HG03159 (cell line): Measurements from ENCODE around the gene RASA3.
"Not testable (repeated sequence)": the region's sequence is repeated elsewhere in the genome, so short reads cannot be mapped to it uniquely, and the experiment has no call there.

ENCODE experiments used
- ATAC-seq: cut with Tn5 transposase; IDR thresholded peaks from one replicate; pipeline ENCODE4 v1.9.1; 2021; ENCODE audit warnings: mild to moderate bottlenecking, moderate library complexity; ENCODE audit not compliant: unreplicated experiment

The RASA3 gene

DNA sequence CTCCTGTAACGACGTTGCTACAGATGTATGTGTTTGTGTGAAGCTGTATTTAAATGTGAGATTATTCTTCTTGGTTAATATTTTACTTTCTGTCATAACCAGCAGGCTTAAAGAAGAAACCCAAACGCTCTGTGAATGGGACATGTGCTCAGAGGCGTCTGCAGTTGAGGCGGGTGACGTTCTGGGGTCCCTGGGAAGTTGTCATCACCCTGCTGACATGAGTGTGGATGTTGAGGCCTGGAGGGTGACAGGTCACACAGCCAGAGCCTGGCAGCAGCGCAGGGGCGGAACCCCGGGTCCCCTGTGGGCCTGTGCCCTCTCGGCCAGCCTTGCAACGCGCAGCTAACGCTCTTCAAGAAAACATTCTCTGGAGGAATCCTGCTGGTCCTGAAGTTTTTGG is 16.6 kb downstream of the RASA3 start:
- ATAC-seq: no peak

DNA sequence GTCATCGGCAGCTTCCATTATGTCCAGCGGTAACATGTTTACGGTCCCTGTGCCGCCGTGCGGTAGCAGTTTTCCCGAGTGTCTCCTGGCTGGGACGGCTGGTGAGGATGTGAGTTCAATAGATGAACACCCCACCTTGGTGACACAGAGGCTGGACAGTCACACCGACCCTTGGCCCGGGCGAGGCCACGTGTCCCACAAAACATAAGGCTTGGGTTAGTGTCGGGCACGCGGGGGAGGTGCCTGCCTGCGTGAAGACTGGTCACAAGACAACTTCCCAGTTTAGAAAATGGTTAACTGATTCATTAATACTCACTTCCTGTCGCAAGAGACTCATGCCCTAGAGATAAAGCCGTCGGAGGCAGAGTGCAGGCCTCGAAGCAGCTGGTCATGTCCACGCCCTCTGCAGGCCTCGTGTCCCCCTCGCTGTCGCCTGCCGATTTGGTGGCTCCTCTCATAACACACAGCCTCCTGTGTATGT is 17.2 kb downstream of the RASA3 start:
- no peak for ATAC-seq

DNA sequence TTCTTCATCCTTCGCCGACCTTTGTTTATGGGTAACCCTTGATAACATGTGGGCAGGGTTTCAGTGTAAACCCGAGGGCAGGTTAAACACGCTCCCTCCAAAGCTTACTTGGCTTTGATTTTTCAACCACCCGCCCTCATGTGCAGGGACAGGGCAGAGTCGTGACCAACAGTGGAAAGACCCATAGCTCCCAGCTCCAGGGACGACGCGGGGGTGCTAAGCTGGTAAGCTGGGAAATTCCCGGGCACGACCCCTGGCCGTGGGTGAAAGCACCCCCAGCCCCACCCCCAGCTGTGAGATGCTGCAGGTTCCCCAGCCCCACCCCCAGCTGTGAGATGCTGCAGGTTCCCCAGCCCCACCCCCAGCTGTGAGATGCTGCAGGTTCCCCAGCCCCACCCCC is 17.8 kb downstream of the RASA3 start:
- not testable (repeated sequence) for ATAC-seq

DNA sequence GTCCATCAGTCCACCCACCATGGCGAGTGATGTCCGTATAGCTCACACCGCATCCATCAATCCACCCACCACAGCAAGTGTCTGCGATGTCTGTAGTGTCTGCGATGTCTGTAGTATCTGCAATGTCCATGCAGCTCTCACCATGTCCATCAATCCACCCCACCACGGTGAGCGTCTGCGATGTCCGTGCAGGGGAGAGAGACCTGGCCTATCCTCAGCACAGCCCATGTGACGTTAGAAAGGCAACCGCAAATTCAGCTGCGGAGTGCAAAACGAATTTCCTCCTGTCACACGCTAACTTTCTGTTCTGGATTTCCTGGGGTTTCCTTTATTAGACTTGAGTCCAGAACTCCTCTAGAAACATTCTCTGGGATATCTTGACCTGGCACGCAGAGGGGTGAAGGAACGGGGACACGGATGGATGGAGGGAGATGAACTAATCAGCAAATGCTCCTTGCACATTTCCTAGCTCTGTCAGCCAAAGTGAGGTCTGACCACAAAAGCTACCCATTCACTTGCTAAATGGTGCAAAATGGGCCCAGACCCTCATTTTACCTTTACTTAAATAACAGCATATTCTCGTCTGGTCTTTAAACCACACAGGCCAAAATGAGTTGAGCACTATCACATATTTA is 18.3 kb downstream of the RASA3 start:
- ATAC-seq: no peak

DNA sequence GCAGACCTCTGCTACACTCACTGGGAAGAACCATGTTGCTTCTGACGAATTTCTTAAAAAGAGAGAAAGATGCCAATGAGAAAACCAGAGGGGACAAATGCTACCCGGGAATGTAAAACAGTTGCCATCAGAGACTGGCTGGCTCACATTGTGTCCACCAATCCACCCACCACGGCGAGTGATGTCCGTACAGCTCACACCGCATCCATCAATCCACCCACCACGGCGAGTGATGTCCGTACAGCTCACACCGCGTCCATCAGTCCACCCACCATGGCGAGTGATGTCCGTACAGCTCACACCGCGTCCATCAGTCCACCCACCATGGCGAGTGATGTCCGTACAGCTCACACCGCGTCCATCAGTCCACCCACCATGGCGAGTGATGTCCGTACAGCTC is 19.0 kb downstream of the RASA3 start:
- ATAC-seq: not testable (repeated sequence)

DNA sequence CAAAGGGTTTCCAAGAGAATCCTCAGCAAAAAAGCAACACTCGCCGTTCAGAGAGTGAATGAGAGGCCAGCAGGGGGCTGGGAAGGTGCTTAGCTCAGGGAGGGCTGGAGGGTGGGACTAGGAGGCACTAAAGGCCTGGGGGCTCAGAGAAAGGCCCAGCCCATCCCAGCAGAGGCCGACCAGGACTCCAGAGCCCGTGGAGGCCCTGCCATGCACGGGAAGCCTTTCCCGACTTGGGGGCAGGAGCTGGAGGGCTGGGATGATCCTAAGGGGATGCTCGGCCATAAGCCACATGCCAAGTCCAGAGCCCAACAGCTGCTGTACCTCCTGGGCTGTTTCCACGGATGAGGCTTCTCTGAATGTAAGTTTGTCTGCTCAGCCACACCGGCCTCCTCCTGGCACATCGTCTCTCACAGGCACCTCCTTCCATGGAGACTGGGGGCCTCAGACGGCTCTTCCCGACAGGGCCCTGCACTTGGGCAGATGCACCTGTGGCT is 19.5 kb downstream of the RASA3 start:
- ATAC-seq: no peak

DNA sequence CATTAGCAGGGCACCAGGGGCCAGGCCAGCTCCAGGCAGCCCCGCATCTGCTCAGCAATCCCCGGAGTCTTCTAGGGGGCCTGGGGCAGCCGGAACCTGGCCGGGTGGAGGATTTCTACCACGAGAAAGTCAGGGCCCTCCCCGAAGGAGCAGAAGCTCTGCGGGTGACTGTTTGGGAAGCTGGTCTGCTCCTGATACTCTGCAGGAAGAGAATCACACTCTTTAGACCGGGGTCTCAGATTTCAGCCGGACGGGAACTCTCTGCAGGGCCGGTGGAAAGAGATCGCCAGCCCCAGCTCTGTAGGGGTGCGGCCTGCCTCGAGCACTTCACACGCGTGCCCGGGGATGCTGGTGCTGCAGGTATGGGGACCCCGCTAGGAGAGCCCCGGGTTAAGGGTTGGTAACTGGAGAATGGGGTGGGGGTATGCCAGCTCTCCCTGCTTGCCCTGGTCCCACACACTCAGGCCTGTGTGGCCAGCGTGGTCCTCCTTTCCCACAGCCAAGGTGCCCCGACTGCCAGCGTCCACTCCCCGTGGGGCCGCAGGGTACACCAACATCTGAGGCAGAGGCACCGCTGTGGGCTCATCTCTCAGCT is 20.1 kb downstream of the RASA3 start:
- no peak for ATAC-seq

DNA sequence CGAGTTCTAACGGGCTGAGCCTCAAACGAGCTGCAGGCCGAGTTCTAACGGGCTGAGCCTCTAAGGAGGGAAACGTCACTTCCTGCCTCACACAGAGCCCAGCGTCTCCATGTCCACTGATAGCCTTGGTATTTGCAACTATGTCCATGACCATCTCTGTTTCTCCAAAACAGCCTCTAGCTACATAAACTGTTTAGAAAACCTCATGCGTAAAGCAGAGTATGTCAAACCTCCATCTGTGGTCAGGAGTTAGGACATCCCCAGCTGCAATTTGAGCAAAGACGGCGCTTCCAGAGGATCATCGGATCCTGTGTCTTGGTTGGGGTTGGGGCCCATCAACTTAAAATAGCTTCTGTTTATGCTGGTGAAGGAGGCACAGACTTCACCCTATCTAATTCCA is 20.8 kb downstream of the RASA3 start:
- ATAC-seq: no peak

DNA sequence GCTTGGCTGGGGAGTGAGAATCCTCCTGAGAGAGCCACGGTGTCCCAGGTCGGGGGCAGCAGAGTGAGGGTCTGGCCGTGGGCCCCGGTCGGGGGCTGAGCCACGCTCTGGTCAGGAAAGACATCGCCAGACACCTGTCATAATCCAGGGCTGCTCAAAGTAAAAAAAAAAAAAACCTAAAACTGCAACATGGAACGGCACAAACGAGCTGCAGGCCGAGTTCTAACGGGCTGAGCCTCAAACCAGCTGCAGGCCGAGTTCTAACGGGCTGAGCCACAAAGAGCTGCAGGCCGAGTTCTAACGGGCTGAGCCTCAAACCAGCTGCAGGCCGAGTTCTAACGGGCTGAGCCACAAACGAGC is 21.6 kb downstream of the RASA3 start:
- ATAC-seq: not testable (repeated sequence)

DNA sequence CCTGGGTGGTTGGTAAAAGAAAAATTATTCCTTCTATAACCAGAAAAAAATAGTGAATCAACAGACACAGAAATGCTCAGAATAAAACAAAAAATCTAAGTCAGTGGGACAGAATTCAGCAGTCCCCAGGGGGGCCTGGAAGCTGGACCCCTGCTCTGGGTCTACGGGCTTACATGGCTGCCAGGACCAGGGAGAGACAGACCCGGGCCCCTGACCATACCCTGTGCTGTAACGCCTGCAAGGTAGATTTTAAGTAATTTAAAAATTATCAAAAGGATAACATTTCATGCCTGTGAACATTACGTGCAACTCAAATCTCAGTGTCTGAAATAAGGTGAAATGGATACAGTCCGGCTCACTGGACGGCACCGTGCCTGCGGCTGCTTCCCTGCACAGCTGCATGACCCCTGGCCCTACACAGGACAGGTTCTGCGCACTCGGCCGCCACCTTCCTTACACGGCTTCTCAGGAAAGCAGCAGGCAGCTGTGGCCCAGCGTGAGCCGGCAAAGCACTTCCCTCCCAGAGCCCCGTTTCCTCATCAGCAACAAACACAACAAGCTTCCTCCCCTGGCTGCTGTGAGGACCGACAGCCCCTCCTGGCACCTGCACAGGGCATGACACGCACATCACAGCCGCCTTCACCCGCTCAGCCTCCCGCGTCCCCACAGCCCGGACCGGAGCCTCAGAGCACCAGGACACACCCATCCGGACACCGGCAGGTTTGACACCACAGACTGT is 22.2 kb downstream of the RASA3 start:
- ATAC-seq: peak; percentile 64

DNA sequence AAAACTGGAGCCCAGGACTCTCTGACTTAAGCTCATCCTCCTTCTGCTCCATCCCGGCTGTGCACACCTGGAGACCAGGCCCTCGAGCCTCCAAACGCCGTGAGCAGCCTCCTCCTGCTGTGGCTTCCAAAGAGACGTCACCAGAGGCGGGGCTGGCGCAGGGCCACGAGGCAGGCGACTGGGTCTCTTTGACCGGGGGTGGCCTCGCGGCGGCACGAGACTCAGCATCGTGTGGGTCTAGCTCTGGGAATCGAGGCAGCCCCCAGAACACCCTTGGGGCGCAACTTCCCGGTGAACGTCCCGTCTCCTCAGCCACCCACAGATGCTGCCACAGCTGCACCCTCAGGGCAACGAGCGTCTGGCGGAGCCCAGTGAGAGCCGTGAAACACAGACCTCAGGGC is 22.8 kb downstream of the RASA3 start:
- no peak for ATAC-seq

DNA sequence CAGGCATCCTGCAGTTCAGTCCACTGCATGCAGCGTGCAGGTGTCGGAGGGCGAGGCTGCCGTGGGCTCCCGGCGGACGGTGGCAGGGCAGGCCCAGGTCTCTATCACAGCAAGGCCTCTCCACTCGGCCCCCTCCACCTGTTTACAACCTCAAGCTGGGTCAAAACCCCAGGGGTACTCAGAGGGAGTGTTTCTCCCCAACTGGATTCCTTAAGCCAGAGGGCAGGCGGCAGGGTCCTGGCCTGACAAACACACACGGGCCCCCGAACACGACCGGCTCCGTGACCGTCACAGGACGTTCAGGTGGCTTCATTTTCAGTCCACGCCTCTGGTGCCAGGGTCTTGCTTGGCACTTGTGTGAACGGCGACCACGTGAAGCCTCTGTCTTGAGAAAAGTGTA is 23.5 kb downstream of the RASA3 start:
- ATAC-seq: no peak

DNA sequence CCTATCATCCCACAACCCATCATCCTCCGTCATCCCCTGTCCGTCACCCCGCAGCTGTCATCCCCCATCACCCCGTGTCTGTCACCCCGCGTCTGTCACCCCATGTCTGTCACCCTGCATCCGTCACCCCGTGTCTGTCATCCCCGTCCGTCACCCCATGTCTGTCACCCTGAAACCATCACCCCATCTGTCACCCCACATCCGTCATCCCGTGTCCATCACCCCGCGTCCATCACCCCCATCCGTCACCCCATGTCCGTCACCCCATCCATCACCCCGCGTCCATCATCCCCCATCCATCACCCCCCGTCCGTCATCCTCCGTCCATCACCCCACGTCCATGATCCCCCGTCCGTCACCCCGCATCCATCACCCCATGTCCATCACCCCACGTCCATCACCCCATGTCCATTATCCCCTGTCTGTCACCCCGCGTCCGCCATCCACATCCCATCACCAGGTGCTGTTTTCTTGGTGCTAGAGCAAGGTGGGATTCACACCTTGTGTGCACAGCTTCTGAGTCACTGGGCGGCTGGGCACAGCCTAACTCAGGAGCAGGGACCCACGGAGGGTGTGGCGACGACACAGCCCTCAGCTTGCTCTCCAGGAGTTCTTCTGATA is 24.2 kb downstream of the RASA3 start:
- no peak for ATAC-seq

DNA sequence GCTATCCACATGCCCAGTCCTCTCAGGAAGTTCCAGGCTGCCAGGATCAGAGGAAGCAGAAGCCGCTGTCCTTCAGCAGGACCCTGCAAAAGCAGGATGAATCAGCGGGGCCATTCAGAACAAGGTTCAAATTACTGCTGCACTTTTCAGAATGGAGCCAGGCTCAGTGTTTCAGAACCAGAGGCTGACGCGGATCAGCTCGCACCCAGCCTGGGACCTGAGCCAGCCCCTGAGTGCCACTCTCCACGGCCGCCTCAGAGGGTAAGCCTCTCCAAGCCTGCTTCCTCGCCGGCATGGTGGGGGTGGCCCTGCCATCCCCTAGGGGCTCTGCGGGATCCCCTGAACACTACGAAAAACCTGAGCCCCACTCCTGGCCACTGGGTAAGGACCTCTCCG is 24.7 kb downstream of the RASA3 start:
- ATAC-seq: no peak

DNA sequence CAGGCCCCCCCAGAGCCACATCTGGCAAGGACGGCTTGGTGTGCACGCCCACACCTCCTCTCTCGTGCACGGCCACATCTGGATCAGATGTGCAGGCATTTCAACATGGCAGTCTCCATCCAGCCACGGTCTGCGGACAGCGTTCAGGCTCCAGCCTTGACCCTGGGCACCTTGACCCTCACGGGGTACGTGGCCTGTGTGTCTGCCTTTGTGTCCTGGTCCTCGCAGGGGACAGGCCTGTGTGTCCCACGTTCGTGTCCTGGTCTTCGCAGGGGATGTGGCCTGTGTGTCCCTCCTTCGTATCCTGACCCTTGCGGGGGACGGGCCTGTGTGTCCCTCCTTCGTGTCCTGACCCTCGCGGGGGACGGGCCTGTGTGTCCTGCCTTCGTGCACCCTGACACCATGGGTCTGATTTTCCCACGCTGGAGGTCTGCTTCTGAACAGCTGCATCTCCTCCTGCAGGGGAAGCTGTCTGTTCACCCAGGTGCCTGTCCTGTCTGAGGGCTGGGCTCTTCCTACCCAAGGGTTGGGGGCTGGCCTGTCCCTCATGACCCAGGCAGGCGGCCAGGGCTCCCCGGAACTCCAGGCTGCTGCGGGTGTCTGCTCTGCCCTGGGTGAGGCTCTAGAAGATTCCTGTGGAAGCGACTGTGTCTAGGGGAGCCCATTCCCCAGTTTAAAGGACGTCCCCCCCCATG is 25.3 kb downstream of the RASA3 start:
- no peak for ATAC-seq

DNA sequence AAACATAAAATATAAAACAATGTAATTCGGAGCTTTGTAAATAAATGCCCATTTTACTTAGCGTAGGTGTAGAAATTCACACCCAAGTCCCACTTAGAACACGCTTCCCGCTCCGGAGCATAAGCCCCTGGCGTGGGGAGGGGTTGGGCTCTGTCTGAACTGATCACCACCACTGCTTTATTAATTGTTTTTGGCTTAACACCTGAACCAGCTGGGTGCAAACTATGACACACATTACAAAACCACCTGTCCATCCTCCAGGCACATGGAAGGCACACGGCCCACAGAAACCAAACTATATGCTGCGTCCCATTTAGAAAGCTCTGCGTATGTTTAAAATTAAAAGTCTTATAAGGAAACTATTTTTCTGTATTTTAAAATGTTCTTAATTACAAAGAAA is 25.9 kb downstream of the RASA3 start:
- ATAC-seq: no peak

DNA sequence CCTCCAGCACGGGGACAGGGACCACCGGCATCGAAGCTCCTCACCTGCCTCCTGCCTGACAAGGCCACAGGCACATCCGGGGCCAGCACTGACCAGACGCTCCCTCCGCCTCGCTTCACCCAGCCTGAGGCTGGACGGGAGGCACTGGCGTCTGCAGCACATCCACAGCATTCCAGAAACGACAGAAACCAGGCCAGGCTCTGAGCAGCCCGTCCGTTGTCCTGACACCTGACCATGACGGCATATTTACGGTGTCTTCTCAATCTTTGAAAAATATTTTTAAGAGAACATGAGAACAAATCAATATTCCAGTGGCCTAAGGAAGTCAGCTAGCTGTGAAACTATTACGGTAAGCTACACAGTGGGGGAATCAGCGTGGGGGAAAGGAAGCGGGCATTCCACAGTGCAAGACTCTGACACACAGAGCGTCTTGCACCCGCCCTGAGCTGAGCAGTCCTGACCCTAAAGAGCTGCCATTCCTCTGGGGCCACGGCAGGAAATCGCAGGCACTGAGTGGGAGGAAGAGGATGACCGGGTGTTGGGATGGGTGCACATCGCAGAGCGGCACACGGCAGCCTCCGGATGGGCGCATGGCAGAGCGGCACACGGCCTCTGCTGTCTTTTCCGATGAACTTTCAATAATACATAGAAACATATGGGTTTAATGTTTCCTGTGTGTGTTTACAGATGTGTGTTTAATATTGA is 26.8 kb downstream of the RASA3 start:
- no peak for ATAC-seq

DNA sequence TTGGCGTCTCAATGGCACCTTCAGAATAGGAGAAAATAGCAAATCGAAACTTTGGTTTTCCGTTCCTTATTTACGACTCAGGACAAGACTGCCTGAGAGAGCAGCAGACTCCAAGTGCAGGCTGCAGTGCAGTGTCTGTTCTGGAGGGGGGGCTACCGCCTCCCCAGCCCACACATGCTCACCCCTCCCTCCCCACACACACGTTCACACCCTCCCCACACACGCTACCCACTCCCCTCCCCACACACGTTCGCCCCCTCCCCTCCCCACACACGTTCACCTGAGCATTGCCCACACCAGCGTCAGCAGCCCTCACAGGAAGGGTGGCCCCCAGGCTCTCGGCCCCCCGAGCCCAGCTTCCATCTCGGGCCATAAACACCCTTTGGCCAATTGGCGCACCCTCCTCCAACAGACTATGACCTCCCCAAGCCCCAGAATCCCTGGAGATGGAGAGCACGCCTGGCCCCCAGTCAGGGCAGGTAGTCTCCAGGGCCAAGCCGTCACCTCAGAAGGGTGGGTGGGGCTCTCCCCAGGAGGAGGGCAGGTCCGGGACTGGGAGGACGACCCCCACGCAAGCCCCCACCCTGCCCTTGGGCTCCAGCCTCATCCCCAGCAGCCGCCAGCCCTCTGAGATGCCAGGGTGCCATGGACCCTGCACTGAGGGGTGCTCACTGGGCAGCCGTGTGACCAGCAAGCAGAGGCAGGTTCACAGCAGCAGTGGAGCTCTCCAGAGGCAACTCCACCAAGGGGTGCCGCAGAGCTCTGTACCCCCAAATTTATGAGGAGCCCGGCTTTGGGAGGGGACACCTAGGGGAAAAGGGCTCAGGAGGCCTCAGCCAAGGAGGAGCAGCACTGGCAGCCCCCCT is 27.5 kb downstream of the RASA3 start:
- no peak for ATAC-seq

DNA sequence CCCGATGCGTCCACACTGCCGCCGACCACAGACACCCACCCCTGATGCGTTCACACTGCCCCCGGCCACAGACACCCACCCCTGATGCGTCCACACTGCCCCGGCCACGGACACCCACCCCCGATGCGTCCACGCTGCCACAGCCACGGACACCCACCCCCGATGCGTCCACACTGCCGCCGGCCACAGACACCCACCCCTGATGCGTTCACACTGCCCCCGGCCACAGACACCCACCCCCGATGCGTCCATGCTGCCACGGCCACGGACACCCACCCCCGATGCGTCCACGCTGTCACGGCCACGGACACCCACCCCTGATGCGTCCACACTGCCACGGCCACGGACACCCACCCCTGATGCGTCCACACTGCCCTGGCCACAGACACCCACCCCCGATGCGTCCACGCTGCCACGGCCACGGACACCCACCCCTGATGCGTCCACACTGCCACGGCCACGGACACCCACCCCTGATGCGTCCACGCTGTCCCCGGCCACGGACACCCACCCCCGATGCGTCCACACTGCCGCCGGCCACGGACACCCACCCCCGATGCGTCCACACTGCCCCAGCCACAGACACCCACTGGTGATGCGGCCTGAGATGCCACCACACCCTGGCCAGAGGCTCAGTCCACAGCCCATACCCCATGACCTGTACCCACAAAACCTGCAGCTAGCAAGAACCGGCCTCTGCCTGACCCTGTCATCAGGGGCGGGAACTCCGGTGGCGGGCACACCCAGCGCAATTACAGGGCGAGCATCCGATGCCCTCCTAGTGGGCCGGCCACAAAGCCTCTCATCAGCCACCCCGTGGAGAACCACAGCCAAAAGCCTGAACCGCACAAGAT is 28.4 kb downstream of the RASA3 start:
- ATAC-seq: no peak
